H9 (cell line): ENCODE results near the gene DIPK1C. TPM values are rescaled to one million over a fixed set of nuclear protein-coding genes. Genes with fewer than 3 reads are reported as not detected.
A peak's percentile ranks its signal among the peaks of the same experiment; 100 is the strongest.

Experiments
- DNase-seq: peaks from one replicate; pipeline ENCODE4 v3.0.0-alpha.2; 2017
- H2AFZ ChIP-seq: one replicate; pipeline ENCODE4 v1.6.1; 2013; ENCODE audit warnings: mild to moderate bottlenecking, low read length, control low read depth, moderate library complexity
- H2AK5ac ChIP-seq: 2 replicates; pipeline ENCODE4 v1.6.1; 2013; ENCODE audit warnings: low read length, control low read depth, mixed read lengths; ENCODE audit not compliant: insufficient read length
- H2BK120ac ChIP-seq: one replicate; pipeline ENCODE4 v1.6.1; 2013; ENCODE audit warnings: low read depth, mild to moderate bottlenecking, low read length, control low read depth, inconsistent platforms; ENCODE audit not compliant: poor library complexity, severe bottlenecking
- H2BK12ac ChIP-seq: 2 replicates; pipeline ENCODE4 v1.6.1; 2013; ENCODE audit warnings: low read length, control low read depth, mixed read lengths, low read depth; ENCODE audit not compliant: insufficient read length
- H2BK15ac ChIP-seq: 2 replicates; pipeline ENCODE4 v1.6.1; 2013; ENCODE audit warnings: low read depth, low read length, control low read depth
- H2BK20ac ChIP-seq: one replicate; pipeline ENCODE4 v1.6.1; 2013; ENCODE audit warnings: low read depth, mild to moderate bottlenecking, low read length, control low read depth, inconsistent platforms; ENCODE audit not compliant: poor library complexity, severe bottlenecking
- H2BK5ac ChIP-seq: 2 replicates; pipeline ENCODE4 v1.6.1; 2013; ENCODE audit warnings: low read length, control low read depth, mixed read lengths; ENCODE audit not compliant: insufficient read length
- H3K14ac ChIP-seq: 2 replicates; pipeline ENCODE4 v1.6.1; 2013; ENCODE audit warnings: low read length, control low read depth; ENCODE audit not compliant: insufficient read depth
- H3K18ac ChIP-seq: 2 replicates; pipeline ENCODE4 v1.6.1; 2013; ENCODE audit warnings: low read depth, mild to moderate bottlenecking, mixed read lengths, low read length, control low read depth; ENCODE audit not compliant: insufficient read length
- H3K23ac ChIP-seq: 2 replicates; pipeline ENCODE4 v1.6.1; 2013; ENCODE audit warnings: low read length, control low read depth, mixed read lengths, low read depth; ENCODE audit not compliant: insufficient read length
- H3K23me2 ChIP-seq: 2 replicates; pipeline ENCODE4 v1.6.1; 2013; ENCODE audit warnings: low read depth, mild to moderate bottlenecking, mixed read lengths, low read length, control low read depth; ENCODE audit not compliant: insufficient read length, poor library complexity, severe bottlenecking
- H3K27ac ChIP-seq: 2 replicates; pipeline ENCODE4 v1.5.1; 2013; ENCODE audit warnings: low read length, control low read depth, mixed read lengths, low read depth; ENCODE audit not compliant: insufficient read length
- H3K27me3 ChIP-seq: 2 replicates; pipeline ENCODE4 v1.6.1; 2013; ENCODE audit warnings: low read length, control low read depth, inconsistent platforms; ENCODE audit not compliant: insufficient read depth
- H3K4ac ChIP-seq: 2 replicates; pipeline ENCODE4 v1.6.1; 2013; ENCODE audit warnings: low read depth, mild to moderate bottlenecking, control low read depth, inconsistent platforms, low read length, moderate library complexity
- H3K4me1 ChIP-seq: 2 replicates; pipeline ENCODE4 v1.6.1; 2013; ENCODE audit warnings: low read length, control low read depth, inconsistent platforms; ENCODE audit not compliant: insufficient read depth
- H3K4me2 ChIP-seq: 2 replicates; pipeline ENCODE4 v1.6.1; 2013; ENCODE audit warnings: low read length, control low read depth, mixed read lengths; ENCODE audit not compliant: insufficient read length, insufficient read depth
- H3K56ac ChIP-seq: 2 replicates; pipeline ENCODE4 v1.6.1; 2013; ENCODE audit warnings: low read depth, mild to moderate bottlenecking, mixed read lengths, low read length, control low read depth; ENCODE audit not compliant: insufficient read length
- H3K79me1 ChIP-seq: 2 replicates; pipeline ENCODE4 v1.6.1; 2013; ENCODE audit warnings: low read depth, mild to moderate bottlenecking, moderate library complexity, low read length, control low read depth, inconsistent platforms; ENCODE audit not compliant: insufficient read depth, poor library complexity, severe bottlenecking
- H3K79me2 ChIP-seq: 2 replicates; pipeline ENCODE4 v1.6.1; 2013; ENCODE audit warnings: low read length, control low read depth, inconsistent platforms; ENCODE audit not compliant: insufficient read depth
- H3K9ac ChIP-seq: 2 replicates; pipeline ENCODE4 v1.6.1; 2013; ENCODE audit warnings: low read length, control low read depth, mixed read lengths; ENCODE audit not compliant: insufficient read length; ENCODE audit errors: extremely low read depth
- H3K9me3 ChIP-seq: one replicate; pipeline ENCODE4 v1.6.1; 2013; ENCODE audit warnings: low read depth, low read length, inconsistent platforms; ENCODE audit not compliant: control insufficient read depth
- H3T11ph ChIP-seq: one replicate; pipeline ENCODE4 v1.6.1; 2013; ENCODE audit warnings: mild to moderate bottlenecking, low read length, control low read depth, inconsistent platforms
- H4K20me1 ChIP-seq: one replicate; pipeline ENCODE4 v1.6.1; 2013; ENCODE audit not compliant: control insufficient read depth, insufficient read length, insufficient read depth
- H4K5ac ChIP-seq: 2 replicates; pipeline ENCODE4 v1.6.1; 2013; ENCODE audit warnings: low read depth, mild to moderate bottlenecking, mixed read lengths, low read length, control low read depth; ENCODE audit not compliant: insufficient read length
- H4K8ac ChIP-seq: replicated peaks from 2 replicates; pipeline ENCODE4 v1.6.1; 2013; ENCODE audit warnings: low read length, control low read depth, mixed read lengths, low read depth; ENCODE audit not compliant: insufficient read length
- H4K91ac ChIP-seq: 2 replicates; pipeline ENCODE4 v1.6.1; 2013; ENCODE audit warnings: low read depth, mild to moderate bottlenecking, moderate library complexity, mixed read lengths, low read length, control low read depth; ENCODE audit not compliant: insufficient read length
- H3K27ac Mint-ChIP-seq, 3 experiments: 2 replicates in 2 of 3; 3 replicates in 1 of 3; pipeline ENCODE4 v1.8.0; 2020 to 2021; ENCODE audit warnings: mixed read lengths in 3 of 3, mild to moderate bottlenecking in 1 of 3, moderate library complexity in 1 of 3
- H3K27me3 Mint-ChIP-seq: 2 replicates; pipeline ENCODE4 v1.8.0; 2021; ENCODE audit warnings: low read depth, mild to moderate bottlenecking, moderate library complexity, mixed read lengths
- H3K36me3 Mint-ChIP-seq, 3 experiments: 2 replicates in 2 of 3; 3 replicates in 1 of 3; pipeline ENCODE4 v1.8.0; 2020 to 2021; ENCODE audit warnings: low read depth in 3 of 3, mixed read lengths in 3 of 3; ENCODE audit not compliant: insufficient read depth in 1 of 3
- H3K4me1 Mint-ChIP-seq, 2 experiments: 2 replicates each; pipeline ENCODE4 v1.8.0; 2020; ENCODE audit warnings: mixed read lengths in 2 of 2
- H3K4me3 Mint-ChIP-seq, 2 experiments: 2 replicates in 1 of 2; 3 replicates in 1 of 2; pipeline ENCODE4 v1.8.0; 2020 to 2021; ENCODE audit warnings: mild to moderate bottlenecking in 2 of 2, mixed read lengths in 2 of 2, moderate library complexity in 1 of 2
- H3K9me3 Mint-ChIP-seq, 2 experiments: 2 replicates in 1 of 2; 3 replicates in 1 of 2; pipeline ENCODE4 v1.8.0; 2020; ENCODE audit warnings: mild to moderate bottlenecking in 2 of 2, mixed read lengths in 2 of 2, moderate library complexity in 1 of 2
- WGBS: extraction: QIAGEN DNeasy Blood & Tissue Kit; methylation state at CpG from one replicate; pipeline ENCODE4 v1.1.7; 2013; ENCODE audit warnings: missing lambda C conversion rate, low lambda C conversion rate, mixed read lengths; ENCODE audit not compliant: insufficient read length; ENCODE audit errors: extremely low coverage; 5-methylcytosine and 5-hydroxymethylcytosine counted together
- total RNA-seq: library from RNA; stranded (reverse); gene quantifications from 2 replicates; pipeline ENCODE4 v1.2.1, GENCODE V29; 2021
- TF ChIP-seq, protein P1 (sequence below): fragments of 200-600 bp; sonication (generic); conservative IDR thresholded peaks from 3 replicates; pipeline ENCODE4 v1.8.0; 2021; ENCODE audit warnings: antibody characterized with exemption, mild to moderate bottlenecking

Gene DIPK1C
- total RNA-seq, 1 experiment from 2014 or later, result not detected

DNA sequence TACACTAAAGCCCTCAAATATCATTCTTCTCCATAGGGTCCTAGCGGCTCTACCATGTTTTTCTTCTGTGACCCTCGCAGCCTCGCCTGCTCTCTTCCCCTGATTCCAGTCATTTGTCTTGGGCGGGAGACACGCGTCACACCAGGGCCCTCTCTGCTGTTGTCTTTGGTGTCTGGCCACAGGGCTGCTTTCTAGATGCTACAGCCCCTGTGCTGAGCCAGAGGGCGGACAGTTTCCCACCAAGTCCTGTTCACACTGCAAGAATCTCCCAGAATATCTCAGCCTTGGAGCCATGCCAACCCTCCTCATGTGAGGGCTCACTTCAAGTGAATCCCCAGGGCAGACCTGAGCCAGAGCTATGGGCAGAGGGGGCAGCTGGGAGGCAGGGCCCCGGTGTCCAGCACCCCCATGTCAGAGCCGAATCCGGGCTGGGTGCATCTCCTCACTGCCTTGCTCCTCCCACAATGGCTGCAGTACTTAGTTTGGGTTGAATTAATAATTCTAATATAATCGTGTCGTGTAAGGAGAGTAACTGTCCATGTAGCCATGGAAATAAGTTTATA is 42.1 kb downstream of the DIPK1C start:
- Histone ChIP-seq H2AFZ (no peak overlapping the region), H3K4me1 (no peaks in the 10 kb centered on the region; the same call in 1 of the 2 replicates), H3T11ph (no peak overlapping the region), H2BK20ac (no peak overlapping the region), H3K18ac (no peak overlapping the region), H3K27ac (no peak overlapping the region), H3K14ac (no peak overlapping the region), H4K5ac (no peak overlapping the region), H3K79me2 (no peaks in the 10 kb centered on the region), H3K4ac (no peak overlapping the region), H2AK5ac (no peak overlapping the region), H3K79me1 (no peaks in the 10 kb centered on the region), H3K23ac (no peak overlapping the region), H3K23me2 (no peaks in the 10 kb centered on the region), H4K20me1 (no peaks in the 10 kb centered on the region), H3K56ac (no peak overlapping the region), H3K27me3 (no peaks in the 10 kb centered on the region), H3K9me3 (no peaks in the 10 kb centered on the region), H3K4me2 (no peak overlapping the region), H2BK12ac (no peak overlapping the region), H4K91ac (no peak overlapping the region), H3K9ac (no peak overlapping the region), H4K8ac (no peak overlapping the region), H2BK15ac (no peak overlapping the region), H2BK120ac (no peak overlapping the region), H2BK5ac (no peak overlapping the region)
- Mint-ChIP-seq H3K4me1 (peaks cover 10 to 12% of the 10 kb centered on the region in 2 experiments), H3K4me3 (no peak overlapping the region), H3K9me3 (no peaks in the 10 kb centered on the region), H3K36me3 (no peaks in the 10 kb centered on the region; a peak in 1 of 7 replicates), H3K27ac (peak overlapping the region in 1 of 3 experiments; percentile 82; a peak in 3 of 7 replicates), H3K27me3 (peaks cover 1% of the 10 kb centered on the region; the same call in 1 of the 2 replicates)
- no CpG with 5 or more reads among the region's 12 CpGs for WGBS
- TF ChIP-seq, protein P1, sequence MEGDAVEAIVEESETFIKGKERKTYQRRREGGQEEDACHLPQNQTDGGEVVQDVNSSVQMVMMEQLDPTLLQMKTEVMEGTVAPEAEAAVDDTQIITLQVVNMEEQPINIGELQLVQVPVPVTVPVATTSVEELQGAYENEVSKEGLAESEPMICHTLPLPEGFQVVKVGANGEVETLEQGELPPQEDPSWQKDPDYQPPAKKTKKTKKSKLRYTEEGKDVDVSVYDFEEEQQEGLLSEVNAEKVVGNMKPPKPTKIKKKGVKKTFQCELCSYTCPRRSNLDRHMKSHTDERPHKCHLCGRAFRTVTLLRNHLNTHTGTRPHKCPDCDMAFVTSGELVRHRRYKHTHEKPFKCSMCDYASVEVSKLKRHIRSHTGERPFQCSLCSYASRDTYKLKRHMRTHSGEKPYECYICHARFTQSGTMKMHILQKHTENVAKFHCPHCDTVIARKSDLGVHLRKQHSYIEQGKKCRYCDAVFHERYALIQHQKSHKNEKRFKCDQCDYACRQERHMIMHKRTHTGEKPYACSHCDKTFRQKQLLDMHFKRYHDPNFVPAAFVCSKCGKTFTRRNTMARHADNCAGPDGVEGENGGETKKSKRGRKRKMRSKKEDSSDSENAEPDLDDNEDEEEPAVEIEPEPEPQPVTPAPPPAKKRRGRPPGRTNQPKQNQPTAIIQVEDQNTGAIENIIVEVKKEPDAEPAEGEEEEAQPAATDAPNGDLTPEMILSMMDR, result no peak
- DNase-seq, result no peak
